Body of pancreas (tissue), 4 donors: ENCODE data around the gene MVB12B.

Source experiments
- POLR2A ChIP-seq, 3 donors: fragments of 450-650 bp; IDR thresholded peaks; one replicate each; pipeline ENCODE4 v1.6.1; 2016; ENCODE audit warnings: antibody characterized with exemption in 3 of 3, mild to moderate bottlenecking in 2 of 3
- TF ChIP-seq, protein P1 (sequence below), 7 experiments: fragments of 450-650 bp in 4 of 7; fragments of 200-600 bp in 3 of 7; sonication (generic) in 3 of 7; IDR thresholded peaks; one replicate each; pipeline ENCODE4 v1.5.1; 2016 to 2019; ENCODE audit warnings: antibody characterized with exemption in 7 of 7

DNA sequence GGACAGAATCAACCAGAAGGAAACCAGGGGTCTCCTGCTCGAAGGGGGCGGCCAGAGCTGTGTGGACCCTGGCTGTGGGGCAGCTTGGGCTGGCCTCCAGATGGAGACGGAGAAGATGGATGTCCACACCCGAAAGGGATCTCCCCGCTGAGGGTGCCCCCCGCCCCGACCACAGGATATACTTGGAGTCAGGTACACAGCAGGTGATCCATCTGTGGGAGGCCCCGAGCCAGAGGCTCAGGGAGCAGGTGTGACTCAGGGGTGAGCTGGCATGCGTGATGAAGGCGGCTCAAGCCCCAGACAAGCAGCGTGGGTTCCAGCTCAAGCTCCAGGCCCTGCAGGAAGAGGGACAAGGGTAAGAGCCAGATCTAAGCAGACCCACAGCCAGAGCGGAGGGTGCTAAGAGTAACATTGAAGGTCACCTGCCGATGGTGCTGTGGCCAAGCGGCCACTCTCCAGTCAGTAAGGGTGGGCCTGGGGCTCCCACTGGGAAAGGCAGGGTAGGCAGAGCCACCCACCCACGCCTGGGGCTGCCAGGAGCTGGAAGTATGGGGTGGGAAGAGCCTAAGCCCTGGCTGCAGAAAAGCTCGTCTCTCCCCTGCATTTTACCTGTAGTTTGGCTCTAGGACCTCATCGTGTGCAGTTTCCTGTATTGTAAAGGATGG is 30.6 kb upstream of the MVB12B start:
- no peak for TF ChIP-seq POLR2A (IDR thresholded peaks at IDR 0.05)
- TF ChIP-seq, protein P1, sequence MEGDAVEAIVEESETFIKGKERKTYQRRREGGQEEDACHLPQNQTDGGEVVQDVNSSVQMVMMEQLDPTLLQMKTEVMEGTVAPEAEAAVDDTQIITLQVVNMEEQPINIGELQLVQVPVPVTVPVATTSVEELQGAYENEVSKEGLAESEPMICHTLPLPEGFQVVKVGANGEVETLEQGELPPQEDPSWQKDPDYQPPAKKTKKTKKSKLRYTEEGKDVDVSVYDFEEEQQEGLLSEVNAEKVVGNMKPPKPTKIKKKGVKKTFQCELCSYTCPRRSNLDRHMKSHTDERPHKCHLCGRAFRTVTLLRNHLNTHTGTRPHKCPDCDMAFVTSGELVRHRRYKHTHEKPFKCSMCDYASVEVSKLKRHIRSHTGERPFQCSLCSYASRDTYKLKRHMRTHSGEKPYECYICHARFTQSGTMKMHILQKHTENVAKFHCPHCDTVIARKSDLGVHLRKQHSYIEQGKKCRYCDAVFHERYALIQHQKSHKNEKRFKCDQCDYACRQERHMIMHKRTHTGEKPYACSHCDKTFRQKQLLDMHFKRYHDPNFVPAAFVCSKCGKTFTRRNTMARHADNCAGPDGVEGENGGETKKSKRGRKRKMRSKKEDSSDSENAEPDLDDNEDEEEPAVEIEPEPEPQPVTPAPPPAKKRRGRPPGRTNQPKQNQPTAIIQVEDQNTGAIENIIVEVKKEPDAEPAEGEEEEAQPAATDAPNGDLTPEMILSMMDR (IDR thresholded peaks at IDR 0.05) = no peak
